GM20431 (cell line): Measurements from ENCODE around the gene NT5C1A.

Source experiments
- in situ Hi-C: fragments of 300-500 bp; cut with MseI, MboI; formaldehyde crosslinking; loops from one replicate; pipeline ENCODE4 v1.15.0; 2020; ENCODE audit warnings: low sequenced_read_pairs; ENCODE audit not compliant: unreplicated experiment

NT5C1A gene

DNA sequence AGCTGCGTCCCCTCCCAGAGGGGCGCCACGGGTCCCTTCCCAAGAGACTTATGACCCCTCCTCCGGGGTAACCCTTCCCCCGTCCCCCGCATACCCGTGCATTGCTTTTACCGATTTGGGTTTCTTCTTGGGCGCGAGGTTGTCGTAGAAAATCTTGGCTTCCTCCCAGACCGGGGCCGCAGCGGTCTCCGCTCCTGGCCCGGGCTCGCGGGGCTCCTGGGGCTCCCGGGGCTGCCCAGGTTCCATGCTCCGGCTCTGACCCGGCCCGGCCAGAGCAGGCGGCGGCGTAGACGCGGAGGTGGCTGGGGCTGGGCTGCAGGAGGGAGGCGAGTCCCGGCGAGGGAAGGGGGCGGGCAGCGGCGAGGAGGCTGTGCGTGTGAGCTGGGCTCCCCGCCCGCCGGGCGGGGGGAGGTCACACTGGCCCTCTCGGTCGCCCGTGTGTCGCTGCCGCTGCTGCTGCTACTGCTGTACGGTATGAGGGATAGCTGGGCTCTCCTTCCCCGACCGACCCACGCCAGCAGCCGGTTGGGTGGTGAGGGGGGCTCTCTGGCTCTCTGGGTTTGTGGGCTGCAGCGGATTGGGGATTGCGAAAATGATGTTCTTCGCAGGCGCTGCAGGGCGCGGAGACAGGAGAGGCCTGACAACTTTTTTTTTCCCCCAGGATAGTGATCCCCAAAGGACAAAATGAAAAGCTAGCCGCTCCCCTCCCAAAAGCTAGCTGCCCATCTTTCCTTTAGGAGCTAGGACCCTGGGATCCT lies at the start of gene NT5C1A:
NT5C1A (minus strand) TSS at position 315 of the 758 bp plus-strand sequence; CDS start at position 246, 69 bp downstream.
- in situ Hi-C loops, result no loop called here

DNA sequence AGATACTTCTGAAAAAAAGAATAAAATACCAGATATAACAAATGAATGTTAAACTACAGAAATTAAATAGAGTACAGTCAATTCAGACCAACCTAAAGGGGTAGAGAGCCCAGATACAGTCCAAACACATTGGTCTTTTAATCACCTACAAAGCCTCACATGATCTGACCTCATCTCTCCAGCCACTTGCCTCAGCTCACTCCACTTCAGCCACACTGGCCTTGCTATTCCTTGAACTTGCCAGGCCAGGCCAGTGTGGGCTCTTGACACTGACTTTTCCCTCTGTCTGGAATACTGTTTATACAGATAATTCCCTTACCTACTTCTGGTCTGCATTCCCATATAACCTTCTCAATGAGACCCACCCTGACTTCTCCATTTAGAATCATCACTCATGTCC lies 49.8 kb upstream of the NT5C1A start:
- in situ Hi-C loops, result loop anchor here (25.0 kb wide), 1 partner anchor 109 kb away; no protein-coding TSS in a partner anchor

DNA sequence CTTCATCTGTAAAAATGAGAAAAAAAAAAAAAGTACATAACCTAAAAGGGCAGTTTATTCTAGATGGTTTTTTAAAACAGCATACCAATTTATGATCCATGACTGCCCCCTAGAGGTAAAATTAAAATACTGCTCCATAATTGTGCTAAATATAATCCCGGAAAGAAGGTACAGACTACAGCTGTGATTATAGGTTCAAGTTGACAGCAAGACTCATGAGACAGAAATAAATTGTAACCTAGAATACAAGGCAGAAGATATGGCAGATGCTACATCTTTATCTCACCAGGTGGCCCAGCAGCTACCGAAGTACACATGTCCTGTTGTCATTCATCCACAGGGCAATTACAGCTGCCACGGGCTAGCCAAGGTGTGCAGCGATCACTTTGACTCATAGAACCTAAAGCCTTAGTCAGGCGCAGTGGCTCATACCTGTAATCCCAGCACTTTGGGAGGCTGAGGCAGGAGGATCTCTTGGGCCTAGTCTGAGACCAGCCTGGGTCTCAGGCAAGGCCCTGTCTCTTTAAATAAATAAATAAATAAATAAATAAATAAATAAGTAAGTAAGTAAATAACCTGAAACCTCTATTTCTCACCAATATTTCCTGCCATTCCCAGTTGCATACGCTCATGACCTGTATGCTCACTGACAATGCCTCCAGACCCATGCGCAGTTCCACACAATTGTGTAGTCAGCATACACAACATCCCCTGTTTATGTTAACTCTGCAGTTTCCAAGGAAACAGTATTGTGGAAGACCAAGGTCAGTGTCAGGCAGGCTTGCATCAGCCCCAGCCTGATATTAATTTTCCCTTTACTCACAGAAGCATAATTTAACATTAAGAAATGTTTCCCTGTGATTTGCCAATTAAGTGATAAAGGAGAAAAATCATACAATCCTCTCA lies 48.4 kb upstream of the NT5C1A start:
- in situ Hi-C loops, result loop anchor here (25.0 kb wide), 1 partner anchor 108 kb away; no protein-coding TSS in a partner anchor

DNA sequence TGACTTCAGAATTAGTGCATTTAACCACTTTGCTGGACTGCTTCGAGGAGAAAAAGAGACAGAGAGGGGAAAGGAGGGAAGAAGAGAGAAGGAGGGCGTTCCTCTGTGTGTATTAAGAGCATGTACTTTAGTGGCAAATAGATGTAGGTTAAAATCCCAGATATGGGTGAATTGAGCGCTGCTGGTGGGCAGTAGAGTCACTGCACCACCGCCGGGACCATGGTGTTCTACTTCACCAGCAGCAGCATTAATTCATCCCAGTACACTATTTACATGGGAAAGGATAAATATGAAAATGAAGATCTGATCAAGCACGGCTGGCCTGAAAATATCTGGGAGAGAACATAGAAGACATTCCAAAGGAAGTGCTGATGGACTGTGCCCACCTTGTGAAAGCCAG lies 45.9 kb upstream of the NT5C1A start:
- in situ Hi-C loops, result loop anchor here (25.0 kb wide), 1 partner anchor 106 kb away; no protein-coding TSS in a partner anchor

- in situ Hi-C loops, result loop anchor here (25.0 kb wide), 1 partner anchor 101 kb away; no protein-coding TSS in a partner anchor
These were observed 41.6 kb upstream of the NT5C1A start for GRCh38 chr1:39713557-39713956.

DNA sequence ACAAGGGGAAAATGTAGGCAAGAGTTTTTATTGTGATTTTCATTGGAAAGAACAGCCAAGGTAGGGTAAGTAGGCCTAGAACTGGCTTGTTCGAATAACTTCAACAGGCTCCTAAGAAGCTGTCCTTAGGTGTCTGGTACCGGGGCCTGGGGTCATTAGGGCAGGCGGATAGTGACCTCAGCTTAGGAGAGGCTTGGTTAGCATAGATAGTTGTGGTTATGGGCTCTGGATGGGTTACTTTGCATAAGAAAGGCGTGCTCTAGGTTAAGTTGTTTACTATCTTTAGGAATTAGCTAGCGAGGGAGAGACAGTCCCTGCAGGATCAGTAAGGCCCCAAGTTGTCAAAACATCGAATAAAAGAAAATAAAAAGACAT lies 40.0 kb upstream of the NT5C1A start:
- in situ Hi-C loops, result loop anchor here (25.0 kb wide), 1 partner anchor 100 kb away; no protein-coding TSS in a partner anchor

DNA sequence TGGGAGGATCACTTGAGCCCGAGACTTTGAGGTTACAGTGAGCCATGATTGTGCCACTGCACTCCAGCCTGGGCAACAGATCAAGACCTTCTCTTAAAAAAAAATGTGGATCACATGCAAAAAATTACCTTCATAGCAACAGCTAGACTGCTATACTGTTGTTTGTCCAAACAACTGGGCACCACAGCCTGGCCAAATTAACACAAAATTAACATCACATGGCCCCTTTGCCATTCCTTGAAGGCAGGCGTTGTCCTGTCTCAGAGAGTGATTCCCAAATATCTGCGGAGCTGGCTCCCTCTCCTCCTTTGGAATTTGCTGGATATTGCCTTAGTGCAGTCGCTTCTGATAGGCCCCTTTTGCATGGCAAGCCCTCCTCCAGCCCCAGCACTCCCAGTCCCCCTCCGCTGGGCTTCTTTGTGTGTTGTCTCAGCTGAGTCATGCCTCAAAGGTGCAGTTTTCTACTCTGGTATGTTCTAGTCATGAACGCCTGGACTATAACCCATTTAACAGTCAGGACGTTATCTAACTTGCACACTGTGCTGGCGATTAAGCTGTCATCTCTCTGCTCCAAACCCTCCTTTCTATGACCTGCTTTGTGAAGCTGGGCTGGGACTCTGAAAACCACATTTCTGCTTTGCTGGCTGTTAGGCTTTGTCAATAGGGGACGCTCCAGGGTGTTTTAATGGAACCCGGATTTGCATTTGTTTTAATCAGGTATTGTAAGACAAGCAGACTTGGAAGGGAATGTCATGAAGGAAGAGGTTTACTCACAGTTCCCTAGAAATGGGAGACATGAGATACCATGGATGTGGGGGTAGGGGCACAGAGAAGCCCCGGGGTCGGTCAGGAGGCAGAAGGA lies 39.4 kb upstream of the NT5C1A start:
- in situ Hi-C loops, result loop anchor here (25.0 kb wide), 1 partner anchor 99 kb away; no protein-coding TSS in a partner anchor

DNA sequence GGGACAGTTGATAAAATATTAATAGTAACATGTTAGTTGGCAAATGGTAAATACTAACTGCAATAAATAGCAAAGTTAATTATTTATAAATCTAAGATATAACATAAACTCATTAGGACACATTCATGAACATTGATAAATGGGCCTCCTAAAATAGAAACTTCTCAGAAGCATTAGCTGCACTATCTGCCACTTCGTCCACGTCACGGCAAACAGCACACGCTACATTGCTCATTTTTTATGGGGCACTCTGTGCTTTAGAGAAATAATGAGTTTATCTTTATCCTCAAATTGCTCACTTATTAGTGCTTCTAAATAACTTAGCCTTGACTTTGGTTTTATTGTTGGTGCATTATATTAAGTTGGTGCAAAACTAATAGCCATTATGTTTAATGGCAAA lies 35.6 kb upstream of the NT5C1A start:
- in situ Hi-C loops, result loop anchor here (25.0 kb wide), 1 partner anchor 95 kb away; no protein-coding TSS in a partner anchor

DNA sequence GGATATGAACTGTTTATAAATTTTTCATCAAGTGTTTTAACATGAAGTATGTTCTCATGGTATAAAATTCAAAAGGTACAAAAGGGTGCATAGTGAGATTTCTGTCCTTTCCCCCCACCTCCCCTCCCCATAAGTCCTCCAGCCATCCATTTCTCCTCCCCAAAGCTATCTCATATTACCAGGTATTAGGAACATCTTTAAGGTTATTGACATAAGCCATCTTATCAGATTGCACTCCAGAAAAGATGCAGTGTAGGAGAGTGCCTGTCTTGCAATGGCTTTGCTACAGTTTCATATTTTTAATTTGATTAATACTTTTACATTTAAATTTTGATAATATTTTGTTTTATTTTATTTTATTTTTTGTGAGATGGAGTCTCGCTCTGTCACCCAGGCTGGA lies 32.9 kb upstream of the NT5C1A start:
- in situ Hi-C loops, result loop anchor here (25.0 kb wide), 1 partner anchor 92 kb away; no protein-coding TSS in a partner anchor

DNA sequence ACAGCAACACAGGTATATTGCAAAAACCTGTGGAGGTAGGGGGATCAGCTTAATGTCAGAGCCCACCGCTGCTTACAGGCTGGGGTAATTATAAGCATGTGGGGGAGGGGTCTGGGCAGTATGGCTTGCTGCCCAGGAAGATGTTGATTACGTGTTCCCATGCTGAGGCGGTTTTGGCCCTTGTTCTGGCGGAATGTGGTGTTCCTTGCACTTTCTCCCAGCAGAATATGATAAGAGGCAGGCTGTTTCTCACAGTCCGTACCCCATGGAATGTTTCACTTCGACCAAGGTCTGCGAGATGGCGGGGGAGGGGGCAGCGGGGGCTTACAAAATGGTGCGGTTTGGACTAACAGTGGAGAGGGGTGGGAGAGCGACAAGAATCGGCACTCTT lies 29.1 kb upstream of the NT5C1A start:
- in situ Hi-C loops, result loop anchor here (25.0 kb wide), 1 partner anchor 89 kb away; no protein-coding TSS in a partner anchor

DNA sequence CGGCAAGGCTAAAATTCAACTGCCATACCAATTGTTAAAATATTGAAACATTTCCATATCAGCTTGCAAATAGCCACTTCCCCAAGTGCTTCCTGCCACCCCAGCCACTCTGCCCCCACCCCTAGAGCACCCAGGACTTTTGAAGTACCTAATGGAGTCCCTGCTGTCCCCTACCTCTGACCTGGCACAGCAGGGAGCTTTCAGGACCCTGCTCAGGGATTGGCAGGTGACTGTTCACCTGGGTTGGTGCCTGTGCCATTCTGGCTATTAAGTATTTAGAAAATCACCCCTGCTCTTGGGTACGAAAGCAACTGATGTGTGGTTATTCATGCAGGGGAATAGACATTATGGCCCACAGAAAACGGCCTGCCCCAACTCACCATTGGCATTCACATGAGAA lies 28.4 kb upstream of the NT5C1A start:
- in situ Hi-C loops, result loop anchor here (25.0 kb wide), 1 partner anchor 88 kb away; no protein-coding TSS in a partner anchor

- in situ Hi-C loops, result no loop called here
These were observed 27.5 kb upstream of the NT5C1A start for GRCh38 chr1:39699419-39699818.

DNA sequence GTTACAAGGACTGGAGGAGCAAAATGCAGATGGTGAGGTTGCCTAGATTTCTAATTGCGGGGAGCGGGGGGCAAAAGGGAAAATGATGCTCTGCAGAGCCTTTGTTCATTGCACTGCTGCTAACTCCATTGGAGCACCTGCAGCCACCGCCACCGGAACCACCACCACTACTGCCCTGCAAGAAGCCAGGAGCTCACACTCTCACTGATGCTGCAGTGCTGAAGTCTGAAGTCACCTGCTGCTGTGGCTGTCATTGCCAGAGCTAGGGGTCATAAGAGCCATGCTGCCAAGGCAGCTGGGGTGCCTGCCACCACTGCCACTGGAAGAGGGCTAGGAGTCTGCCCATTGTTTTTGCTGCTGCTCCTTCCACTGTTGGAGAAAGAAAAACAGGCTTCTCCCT lies 26.7 kb upstream of the NT5C1A start:
- in situ Hi-C loops, result no loop called here

- in situ Hi-C loops, result no loop called here
These were observed 24.5 kb upstream of the NT5C1A start for GRCh38 chr1:39696448-39696847.

GRCh38 chr1:39695016-39695415 lies 23.1 kb upstream of the NT5C1A start:
- in situ Hi-C loops, result no loop called here

DNA sequence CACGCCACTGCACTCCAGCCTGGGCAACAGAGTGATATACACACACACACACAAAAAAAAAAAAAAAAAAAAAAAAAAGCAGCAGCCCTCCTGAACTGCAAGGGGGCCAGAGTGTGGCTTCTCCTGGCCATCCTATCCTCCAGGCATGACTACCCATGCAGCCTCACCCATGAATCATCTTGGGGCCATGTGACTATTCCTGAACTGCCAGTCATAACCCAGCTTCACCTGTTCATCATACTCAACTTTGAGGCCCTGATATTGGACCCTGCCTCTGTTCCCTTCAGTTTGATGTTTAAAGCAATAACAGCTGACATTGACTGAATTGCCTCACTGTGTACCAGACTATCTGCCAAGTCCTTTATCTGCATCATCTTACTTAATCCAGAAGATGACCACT lies 22.1 kb upstream of the NT5C1A start:
- in situ Hi-C loops, result no loop called here

DNA sequence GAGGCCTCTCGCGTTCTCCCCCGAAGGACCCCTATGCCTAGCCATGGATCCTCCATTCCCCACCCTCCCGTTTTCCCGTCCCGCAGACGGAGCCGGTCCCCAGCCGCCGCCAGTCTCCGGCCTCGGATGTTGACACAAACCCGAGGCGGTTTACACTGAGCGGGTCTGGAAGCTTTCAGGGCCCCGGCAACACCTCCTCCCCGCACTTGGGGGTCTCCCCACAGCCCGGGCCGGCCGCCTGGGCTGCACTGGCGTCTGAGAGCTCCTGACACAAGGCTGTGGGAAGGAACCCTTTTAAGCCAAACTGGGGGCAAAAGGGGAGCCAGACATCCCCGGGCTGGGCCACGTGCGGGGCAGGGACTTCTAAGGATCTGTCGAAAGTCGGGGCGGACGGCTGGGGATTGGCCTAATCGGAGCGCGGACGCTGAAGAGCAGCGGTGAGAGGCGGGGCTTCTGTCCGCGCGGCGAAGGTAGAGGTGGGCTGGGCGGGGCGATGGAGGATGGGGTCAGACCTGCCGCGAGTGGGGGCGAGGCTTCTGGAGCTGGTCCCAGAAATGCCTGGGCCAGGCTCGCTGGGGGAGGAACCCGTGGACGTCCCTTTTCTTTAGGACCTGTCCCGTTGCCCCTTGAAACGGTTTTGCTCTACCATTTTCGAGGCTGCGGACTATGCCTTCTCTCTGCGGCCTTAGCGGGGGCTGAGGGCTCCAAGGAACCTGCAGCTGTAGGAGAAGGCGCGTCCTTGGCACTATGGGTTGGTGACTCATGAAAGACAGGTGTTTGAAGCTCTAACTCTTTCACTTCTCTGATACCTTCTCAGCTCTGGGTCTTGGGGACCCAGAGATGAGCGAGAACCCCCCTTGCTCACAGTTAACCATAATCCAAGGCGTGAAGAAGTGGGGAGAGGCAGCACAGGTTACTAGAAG lies 20.5 kb upstream of the NT5C1A start:
- in situ Hi-C loops, result no loop called here

GRCh38 chr1:39691383-39692151 lies 19.7 kb upstream of the NT5C1A start, which contains the start of gene HPCAL4:
HPCAL4 (minus strand) TSS chr1:39691433; CDS start chr1:39684603, 6,830 bp downstream.
- in situ Hi-C loops, result no loop called here
